Liver (tissue), 9 donors: ENCODE results near the gene ACTN1. TPM values are rescaled to one million over a fixed set of nuclear protein-coding genes. Genes with fewer than 3 reads are reported as not detected.

Source experiments
- DNase-seq: peaks from one replicate; pipeline ENCODE4 v3.0.0-alpha.2; 2017; ENCODE audit warnings: low spot score
- H3K27ac ChIP-seq, 2 donors: one replicate each; pipeline ENCODE4 v1.7.0; 2013; ENCODE audit warnings: inconsistent platforms in 2 of 2, low read length in 2 of 2, control low read depth in 1 of 2, low read depth in 1 of 2, mild to moderate bottlenecking in 1 of 2
- H3K27me3 ChIP-seq, 4 donors: one replicate each; pipeline versions ENCODE4 v1.6.1 to v1.7.0; 2013; ENCODE audit warnings: low read length in 3 of 4, inconsistent platforms in 1 of 4, mild to moderate bottlenecking in 1 of 4, moderate library complexity in 1 of 4; ENCODE audit not compliant: control insufficient read depth in 4 of 4, insufficient read depth in 4 of 4
- H3K36me3 ChIP-seq, 4 donors: one replicate each; pipeline versions ENCODE4 v1.6.1 to v1.7.0; 2013; ENCODE audit warnings: low read length in 3 of 4, mild to moderate bottlenecking in 3 of 4, low read depth in 1 of 4, moderate library complexity in 1 of 4; ENCODE audit not compliant: control insufficient read depth in 4 of 4, insufficient read depth in 3 of 4
- H3K4me1 ChIP-seq, 4 donors: one replicate each; pipeline versions ENCODE4 v1.6.1 to v1.7.0; 2013; ENCODE audit warnings: low read length in 3 of 4, mild to moderate bottlenecking in 3 of 4, moderate library complexity in 1 of 4; ENCODE audit not compliant: control insufficient read depth in 4 of 4, insufficient read depth in 4 of 4
- H3K4me3 ChIP-seq, 3 donors: one replicate each; pipeline versions ENCODE4 v1.6.1 to v1.7.0; 2013; ENCODE audit warnings: low read length in 3 of 3, control low read depth in 1 of 3, low read depth in 1 of 3, mild to moderate bottlenecking in 1 of 3
- H3K9ac ChIP-seq, 2 donors: one replicate each; pipeline ENCODE4 v1.7.0; 2013; ENCODE audit warnings: low read length in 2 of 2, mild to moderate bottlenecking in 2 of 2, moderate library complexity in 2 of 2, control low read depth in 1 of 2, low read depth in 1 of 2
- H3K9me3 ChIP-seq, 4 donors: one replicate each; pipeline versions ENCODE4 v1.6.1 to v1.7.0; 2013; ENCODE audit warnings: low read length in 3 of 4; ENCODE audit not compliant: control insufficient read depth in 4 of 4
- ATF3 ChIP-seq: IDR thresholded peaks from 2 replicates; pipeline ENCODE4 v1.6.1; 2016; ENCODE audit warnings: antibody characterized with exemption
- FOXA1 ChIP-seq: IDR thresholded peaks from 2 replicates; pipeline ENCODE4 v1.6.1; 2016; ENCODE audit warnings: antibody characterized with exemption
- FOXA2 ChIP-seq: IDR thresholded peaks from 2 replicates; pipeline ENCODE4 v1.6.1; 2016; ENCODE audit warnings: antibody characterized with exemption
- GABPA ChIP-seq, 2 donors: IDR thresholded peaks in 1 of 2; conservative IDR thresholded peaks in 1 of 2; 2 replicates each; pipeline ENCODE4 v1.6.1; 2016; ENCODE audit warnings: antibody characterized with exemption in 2 of 2, mild to moderate bottlenecking in 1 of 2, moderate library complexity in 1 of 2
- HNF4A ChIP-seq, 2 donors: conservative IDR thresholded peaks; 2 replicates each; pipeline ENCODE4 v1.6.1; 2016; ENCODE audit warnings: antibody characterized with exemption in 2 of 2, mild to moderate bottlenecking in 2 of 2
- HNF4G ChIP-seq: IDR thresholded peaks from 2 replicates; pipeline ENCODE4 v1.6.1; 2016; ENCODE audit warnings: antibody characterized with exemption
- JUND ChIP-seq, 2 donors: IDR thresholded peaks; 2 replicates each; pipeline ENCODE4 v1.6.1; 2016; ENCODE audit warnings: antibody characterized with exemption in 2 of 2
- MAX ChIP-seq: IDR thresholded peaks from 2 replicates; pipeline ENCODE4 v1.6.1; 2016; ENCODE audit warnings: antibody characterized with exemption
- NR2F2 ChIP-seq: IDR thresholded peaks from 2 replicates; pipeline ENCODE4 v1.6.1; 2016; ENCODE audit warnings: antibody characterized with exemption
- RAD21 ChIP-seq, 2 donors: IDR thresholded peaks; 2 replicates each; pipeline ENCODE4 v1.6.1; 2016; ENCODE audit warnings: antibody characterized with exemption in 2 of 2, mild to moderate bottlenecking in 2 of 2
- REST ChIP-seq: IDR thresholded peaks from 2 replicates; pipeline ENCODE4 v1.6.1; 2016; ENCODE audit warnings: antibody characterized with exemption, mild to moderate bottlenecking
- RXRA ChIP-seq, 2 donors: IDR thresholded peaks; 2 replicates each; pipeline ENCODE4 v1.6.1; 2017 to 2018; ENCODE audit warnings: antibody characterized with exemption in 2 of 2, mild to moderate bottlenecking in 1 of 2
- SP1 ChIP-seq: IDR thresholded peaks from 2 replicates; pipeline ENCODE4 v1.6.1; 2018; ENCODE audit warnings: antibody characterized with exemption, mild to moderate bottlenecking
- TAF1 ChIP-seq: conservative IDR thresholded peaks from 2 replicates; pipeline ENCODE4 v1.6.1; 2016; ENCODE audit warnings: antibody characterized with exemption, mild to moderate bottlenecking
- YY1 ChIP-seq: IDR thresholded peaks from 2 replicates; pipeline ENCODE4 v1.6.1; 2016; ENCODE audit warnings: antibody characterized with exemption, mild to moderate bottlenecking
- ZBTB33 ChIP-seq: IDR thresholded peaks from 2 replicates; pipeline ENCODE4 v1.6.1; 2016; ENCODE audit warnings: antibody characterized with exemption
- WGBS: extraction: QIAGEN DNeasy Blood & Tissue Kit; methylation state at CpG from one replicate; pipeline ENCODE4 v1.1.7; 2013; 5-methylcytosine and 5-hydroxymethylcytosine counted together
- polyA plus RNA-seq, 2 donors: library from polyadenylated mRNA; stranded (reverse) in 1 of 2; unstranded in 1 of 2; fragments of 200-250 nt in 1 of 2; fragments of >200 nt in 1 of 2; fragmentation: Nextera tagmentation in 1 of 2; extraction: Ambion mirVana in 1 of 2; gene quantifications; one replicate each; pipeline versions ENCODE4 v1.2.1 to v1.2.3, GENCODE V29; 2013 to 2015
- total RNA-seq, 2 donors: library from RNA; depleted of rRNA; stranded (reverse); fragments of >200 nt; gene quantifications; one replicate each; pipeline ENCODE4 v1.2.3, GENCODE V29; 2014
- donor health status: healthy.
- donor health status: healthy.
- donor health status: healthy.
- donor health status: healthy.
- donor health status: healthy.

ACTN1 gene
- total and polyA plus RNA-seq, 4 donors: 36.2 to 100 (median 63.1) TPM

GRCh38 chr14:68959035-68959434 is 20.1 kb downstream of the ACTN1 start:
- no peak for DNase-seq
- Histone ChIP-seq H3K9me3 (no peaks in the 10 kb centered on the region), H3K36me3 (peaks cover 0 to 6% (median 1%) of the 10 kb centered on the region in 4 donors), H3K9ac (no peak overlapping the region), H3K4me1 (peaks cover 13 to 49% (median 40%) of the 10 kb centered on the region in 4 donors), H3K4me3 (no peak overlapping the region), H3K27me3 (no peaks in the 10 kb centered on the region), H3K27ac (no peak overlapping the region)
- TF ChIP-seq HNF4A (conservative IDR thresholded peaks at IDR 0.05) (peak in 1 of 2 donors; percentile 32), SP1 (no peak), RXRA (IDR thresholded peaks at IDR 0.05) (peak; percentile 14 to 32), YY1 (no peak)
- 28% methylated on average over 4 of the region's 4 CpGs for WGBS

- Histone ChIP-seq H3K9ac (no peak overlapping the region), H3K27me3 (no peaks in the 10 kb centered on the region), H3K4me1 (peaks cover 12 to 44% (median 37%) of the 10 kb centered on the region in 4 donors), H3K27ac (no peak overlapping the region), H3K9me3 (no peaks in the 10 kb centered on the region), H3K36me3 (peaks cover 0 to 6% (median 1%) of the 10 kb centered on the region in 4 donors), H3K4me3 (no peak overlapping the region)
- WGBS: 40% methylated on average over 6 of the region's 6 CpGs
- DNase-seq: no peak
- TF ChIP-seq REST (no peak), HNF4A (conservative IDR thresholded peaks at IDR 0.05) (no peak), FOXA1 (no peak), GABPA (IDR thresholded peaks at IDR 0.05 in 1 of 2, conservative IDR thresholded peaks at IDR 0.05 in 1 of 2) (no peak), NR2F2 (peak; percentile 21), RAD21 (IDR thresholded peaks at IDR 0.05) (no peak), SP1 (no peak), TAF1 (no peak)
Observed at GRCh38 chr14:68958553-68958952, 20.5 kb downstream of the ACTN1 start.

- H3K4me3 ChIP-seq: no peak overlapping the region
- 73% methylated on average over 12 of the region's 12 CpGs for WGBS
- no peak overlapping the region for H3K9ac ChIP-seq
- H3K36me3 ChIP-seq: peaks cover 0 to 6% (median 1%) of the 10 kb centered on the region in 4 donors
- peaks cover 14 to 48% (median 42%) of the 10 kb centered on the region in 4 donors for H3K4me1 ChIP-seq
- peak overlapping the region in 1 of 2 donors; percentile 11 for H3K27ac ChIP-seq
- no peaks in the 10 kb centered on the region for H3K27me3 ChIP-seq
- no peak for DNase-seq
- H3K9me3 ChIP-seq: no peaks in the 10 kb centered on the region
- TF ChIP-seq TAF1 (no peak), SP1 (no peak), RAD21 (IDR thresholded peaks at IDR 0.05) (no peak), ATF3 (no peak), ZBTB33 (no peak), FOXA2 (no peak), HNF4A (conservative IDR thresholded peaks at IDR 0.05) (no peak), RXRA (IDR thresholded peaks at IDR 0.05) (no peak), JUND (IDR thresholded peaks at IDR 0.05) (no peak), MAX (no peak), NR2F2 (no peak), YY1 (no peak), REST (no peak), HNF4G (no peak), FOXA1 (no peak)
Observed at GRCh38 chr14:68957775-68958174, 21.3 kb downstream of the ACTN1 start.
